Measurements from ENCODE around the gene STRBP.

Gene STRBP

DNA sequence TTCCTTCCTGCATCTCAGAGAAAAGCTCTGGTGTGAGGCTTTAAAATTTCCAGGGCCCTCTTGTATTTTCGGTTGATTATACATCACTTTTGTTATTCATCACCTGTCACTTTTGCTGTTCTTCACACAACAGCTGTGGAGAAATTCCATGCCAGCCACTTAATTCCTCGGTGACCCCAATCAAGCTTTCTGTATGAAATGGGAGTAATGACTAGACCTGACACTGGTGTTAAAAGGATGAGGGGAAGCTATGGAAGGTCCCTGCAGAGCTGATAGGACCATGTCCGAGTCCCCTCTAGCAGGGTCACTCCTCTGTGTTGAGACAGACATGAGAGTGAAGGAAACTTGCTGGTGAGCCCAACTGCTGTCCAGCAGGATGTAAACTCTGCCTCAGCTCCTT lies 175.2 kb downstream of the STRBP start:
- no peak for DNase-seq

DNA sequence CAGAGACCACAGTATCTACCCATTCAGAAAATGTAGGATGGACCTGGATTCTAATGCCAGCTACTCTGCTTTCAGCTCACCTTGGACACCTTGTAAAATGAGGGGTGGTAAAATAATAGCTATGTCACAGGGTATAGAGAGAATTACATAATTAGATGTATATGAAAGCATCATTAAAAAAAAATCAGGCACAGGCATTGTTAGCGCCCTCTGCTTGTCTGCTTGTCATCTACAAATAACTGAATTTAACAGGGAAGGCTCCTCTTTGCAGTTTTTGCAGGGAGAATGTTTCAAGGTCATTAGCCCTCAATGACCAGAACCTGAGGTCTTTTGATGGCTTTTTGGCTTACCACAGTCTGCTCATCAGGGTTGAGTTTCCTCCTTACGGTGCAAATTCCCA lies 176.9 kb downstream of the STRBP start:
- no peak for DNase-seq

DNA sequence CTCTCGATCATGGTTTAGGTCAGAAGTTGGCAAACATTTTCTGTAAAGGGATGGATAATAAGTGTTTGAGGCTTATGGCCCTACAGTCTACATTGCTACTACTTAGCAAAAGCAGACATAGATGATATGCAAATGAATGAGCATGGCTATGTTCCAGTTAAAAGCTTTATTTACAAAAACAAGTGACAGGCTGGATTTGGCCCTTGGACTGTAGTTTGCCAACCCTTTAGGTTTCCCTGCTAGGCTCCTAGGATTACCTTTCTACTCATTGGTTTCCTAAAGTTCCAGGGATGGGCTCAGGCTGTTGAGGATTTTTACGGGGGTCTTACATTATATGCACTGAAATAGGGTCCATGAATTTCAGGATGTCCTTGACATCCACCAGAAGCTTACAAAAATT lies 177.4 kb downstream of the STRBP start:
- no peak for DNase-seq

DNA sequence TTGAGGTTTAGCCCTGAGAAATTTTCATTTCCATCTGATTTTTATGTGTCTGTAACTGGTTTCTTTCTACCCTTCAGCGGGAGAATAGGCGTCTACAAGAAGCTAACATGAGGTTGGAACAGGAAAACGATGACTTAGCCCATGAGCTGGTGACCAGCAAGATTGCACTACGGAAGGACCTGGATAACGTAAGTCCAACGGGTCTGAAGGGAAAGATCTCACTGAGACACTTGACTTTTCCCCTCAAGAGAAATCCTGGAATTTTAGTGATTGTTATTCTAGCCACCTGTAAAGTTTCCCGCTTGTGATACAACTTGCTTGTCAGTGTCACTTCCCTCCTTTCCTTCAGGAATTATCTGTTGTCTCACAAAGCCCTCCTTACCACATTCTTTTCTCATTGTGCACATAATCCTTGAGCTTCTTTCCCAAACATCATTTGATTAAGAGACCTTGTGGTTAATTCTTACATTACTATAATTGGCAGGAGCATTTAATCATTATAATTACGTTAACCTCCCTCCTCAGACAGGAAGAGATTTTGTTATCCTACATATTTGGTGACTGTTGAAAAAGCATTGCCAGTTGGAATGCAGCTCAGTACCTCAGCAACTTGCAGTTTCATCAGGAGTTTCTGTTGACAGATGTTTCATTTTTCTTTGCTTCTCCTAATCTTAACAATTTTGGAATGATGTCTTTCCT lies 178.0 kb downstream of the STRBP start:
- no peak for DNase-seq

DNA sequence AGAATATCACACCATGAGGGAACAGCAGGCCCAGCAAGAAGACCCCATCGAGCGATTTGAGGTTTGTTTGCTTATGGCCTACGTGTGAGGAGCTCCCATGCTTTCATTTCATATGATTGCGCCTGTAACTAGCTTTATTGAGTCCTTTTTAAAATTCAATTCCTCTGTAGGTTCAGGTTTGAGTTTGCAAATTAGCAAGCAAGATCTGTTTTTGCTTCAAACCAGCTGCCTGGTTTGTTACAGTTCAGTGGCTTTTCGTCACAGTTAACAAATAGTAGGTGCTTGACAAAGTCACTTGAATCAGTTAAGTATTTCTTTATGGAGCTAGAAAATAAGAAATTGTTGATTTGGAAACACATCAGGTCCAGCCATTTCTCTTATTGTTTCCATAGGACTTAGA lies 178.6 kb downstream of the STRBP start:
- DNase-seq, result no peak

DNA sequence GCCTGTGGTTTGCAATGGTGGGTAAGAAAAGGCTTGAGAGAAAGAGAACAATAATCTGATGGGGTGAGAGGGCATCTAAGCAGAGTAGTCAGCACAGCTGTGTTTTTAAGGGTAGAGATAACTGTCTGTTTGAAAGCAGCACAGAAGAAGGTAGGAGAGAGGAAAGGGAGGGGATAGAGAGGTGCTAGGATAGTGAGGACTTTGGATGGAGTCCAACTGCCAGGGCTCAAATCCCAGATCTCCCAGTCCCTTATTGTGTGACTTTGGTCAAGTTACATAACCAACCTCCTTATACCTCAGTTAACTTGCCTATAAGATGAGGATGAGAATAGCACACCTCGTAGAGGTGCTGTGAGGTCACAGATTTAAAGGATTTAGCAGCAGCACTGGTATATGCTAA lies 179.3 kb downstream of the STRBP start:
- no peak for DNase-seq

DNA sequence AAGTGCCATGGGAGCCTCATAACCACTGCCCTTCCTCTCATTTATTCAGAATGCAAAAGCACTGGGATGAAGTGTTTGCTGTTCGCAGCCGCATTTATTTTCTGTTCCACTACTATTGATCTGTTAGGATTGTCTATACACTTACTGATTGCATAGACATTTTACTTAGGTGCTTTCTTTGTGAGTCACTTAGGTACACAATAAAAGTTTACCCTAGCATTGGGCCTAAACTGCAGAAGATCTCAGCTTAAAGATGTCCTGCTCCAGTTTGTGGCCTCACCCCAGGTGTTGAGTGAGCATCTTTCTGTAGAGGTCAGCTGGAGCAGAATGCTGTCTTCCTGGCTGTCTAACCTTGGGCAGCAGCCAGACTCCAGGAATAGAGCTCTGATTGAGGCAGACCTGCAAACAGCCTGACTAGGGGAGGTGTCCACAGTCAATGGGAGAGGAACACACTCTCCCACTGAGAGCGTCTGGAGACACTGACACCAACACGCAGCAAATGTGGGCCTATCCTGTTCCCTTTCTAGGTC lies 181.0 kb downstream of the STRBP start:
- no peak for DNase-seq

DNA sequence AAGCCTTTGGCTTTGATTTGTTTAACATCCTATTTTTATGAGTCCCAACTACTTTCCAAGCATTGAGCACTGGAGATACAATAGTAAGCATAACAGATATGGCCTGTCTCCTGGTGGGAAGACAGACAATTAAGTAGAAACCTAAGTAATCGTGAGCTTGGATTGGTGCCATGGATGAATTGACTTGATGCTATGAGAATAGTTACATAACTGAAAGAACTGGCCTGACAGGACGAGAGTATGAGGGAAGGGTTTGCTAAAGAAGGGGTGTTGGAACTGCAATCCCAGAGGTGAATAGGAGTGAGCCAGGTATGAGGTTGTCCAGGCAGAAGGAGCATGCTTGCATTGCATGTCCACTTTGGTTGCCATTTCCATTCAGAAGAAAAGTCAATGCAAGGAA lies 182.5 kb downstream of the STRBP start:
- no peak for DNase-seq

DNA sequence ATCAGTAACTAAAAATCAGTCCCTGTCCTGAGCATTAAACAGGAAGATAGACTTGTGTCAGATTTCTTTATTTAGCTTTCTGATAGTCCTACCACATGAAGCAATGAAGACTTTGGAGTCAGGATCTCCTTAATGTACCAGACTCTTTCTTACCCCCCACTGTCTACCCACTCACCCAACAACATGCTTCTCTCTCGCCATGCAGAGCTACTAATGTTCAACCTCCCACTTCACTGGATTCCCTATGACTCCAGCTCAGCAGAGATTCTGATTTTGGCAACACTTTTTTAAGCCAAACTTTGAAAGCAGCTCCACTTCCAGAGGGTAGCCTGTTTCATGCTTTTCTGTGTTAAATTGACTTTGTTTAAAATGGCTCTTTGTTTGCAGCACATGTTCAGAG lies 184.1 kb downstream of the STRBP start:
- no peak for DNase-seq

DNA sequence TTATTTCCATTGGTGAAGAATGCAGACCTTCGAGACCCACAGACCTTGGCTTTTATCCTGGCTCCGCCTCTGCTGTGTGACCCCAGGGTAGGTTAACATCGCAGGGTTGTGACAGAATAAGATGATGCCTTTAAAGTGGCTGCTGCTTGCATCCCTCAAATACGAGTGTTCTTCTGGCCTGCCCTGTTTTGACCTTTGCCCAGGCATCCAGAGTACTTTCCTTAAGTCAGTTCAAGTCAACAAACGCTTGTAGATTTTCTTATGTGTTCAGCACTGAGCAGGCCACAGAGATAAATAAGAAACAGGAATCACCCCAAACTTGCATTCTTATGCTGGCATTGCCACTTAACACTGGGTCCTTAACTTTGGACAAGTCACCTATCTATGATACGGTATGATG lies 184.7 kb downstream of the STRBP start:
- DNase-seq, result no peak

DNA sequence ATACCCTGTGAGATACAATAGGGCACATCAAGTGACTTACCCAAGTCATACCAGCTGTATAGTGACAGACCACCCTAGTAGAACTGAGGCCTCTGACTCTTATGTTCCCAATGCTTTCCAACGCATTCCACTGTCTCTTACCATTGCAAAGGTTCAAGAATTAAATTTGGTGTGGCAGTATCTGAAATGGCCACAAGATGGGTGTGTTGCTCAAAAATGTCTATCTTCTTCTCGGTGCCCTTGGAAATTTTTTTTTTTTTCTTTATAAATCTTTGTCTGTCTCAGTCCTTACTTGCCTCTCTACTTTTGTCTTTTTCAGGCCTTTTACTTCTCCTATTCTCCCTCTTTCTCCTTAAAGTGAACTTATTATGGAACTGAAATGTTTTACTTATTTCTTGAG lies 186.6 kb downstream of the STRBP start:
- DNase-seq, result peak; percentile 15 to 32 (median 32)

DNA sequence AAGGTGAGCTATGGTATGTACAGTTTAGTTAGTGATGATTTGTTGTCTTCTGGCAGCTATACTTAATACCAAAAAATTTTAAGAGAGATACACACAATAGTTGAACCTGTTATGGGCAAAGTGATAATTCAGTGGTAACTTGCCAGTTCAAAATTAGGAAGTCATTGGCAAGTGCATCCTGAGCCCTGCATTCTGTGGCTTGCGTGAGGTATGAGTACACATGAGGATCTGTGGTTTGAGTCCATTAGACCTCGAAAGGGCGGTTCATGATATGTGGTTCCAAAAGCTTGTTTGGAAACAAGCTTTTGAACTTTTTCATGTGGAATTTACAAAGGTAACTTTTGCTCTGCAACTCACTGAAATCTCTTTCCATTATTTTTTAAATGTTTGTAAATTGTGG lies 187.9 kb downstream of the STRBP start:
- no peak for DNase-seq

DNA sequence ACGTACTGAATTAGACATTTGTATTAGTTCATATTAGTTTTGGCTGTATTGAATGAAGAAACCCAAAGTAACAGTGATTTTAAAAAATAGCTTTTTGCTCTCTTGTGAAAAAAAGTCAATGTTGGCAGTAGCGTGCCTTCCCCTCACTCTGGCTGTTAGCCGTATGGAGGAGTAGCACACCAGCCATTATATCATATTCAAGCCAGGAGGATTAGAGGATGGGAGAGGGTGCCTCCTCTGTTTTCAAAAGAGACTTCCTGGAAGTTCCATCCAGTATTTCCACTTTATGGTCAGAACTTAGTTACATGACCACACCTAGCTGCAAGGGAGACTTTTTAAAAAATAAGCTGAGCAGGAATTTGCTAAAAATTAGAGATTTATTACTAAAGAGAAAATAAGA lies 193.8 kb downstream of the STRBP start:
- DNase-seq, result no peak

DNA sequence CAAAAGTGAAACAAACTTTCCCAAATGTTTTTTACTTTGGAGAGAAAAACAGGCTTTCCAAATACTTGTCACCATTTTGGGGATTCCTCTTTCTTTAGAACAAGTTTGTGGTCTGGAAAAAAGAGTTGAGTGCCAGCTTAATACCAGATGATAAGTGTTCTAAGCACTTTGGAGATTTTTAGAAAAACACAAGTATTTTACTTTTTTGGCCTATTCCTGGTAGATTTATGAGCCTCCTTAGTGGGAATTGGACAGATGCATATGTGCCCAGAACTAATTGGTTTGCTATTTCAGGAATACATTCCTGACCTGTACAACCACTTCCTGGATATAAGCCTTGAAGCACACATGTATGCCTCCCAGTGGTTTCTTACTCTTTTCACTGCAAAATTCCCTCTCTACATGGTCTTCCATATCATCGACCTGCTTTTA lies 194.4 kb downstream of the STRBP start:
- DNase-seq, result no peak

DNA sequence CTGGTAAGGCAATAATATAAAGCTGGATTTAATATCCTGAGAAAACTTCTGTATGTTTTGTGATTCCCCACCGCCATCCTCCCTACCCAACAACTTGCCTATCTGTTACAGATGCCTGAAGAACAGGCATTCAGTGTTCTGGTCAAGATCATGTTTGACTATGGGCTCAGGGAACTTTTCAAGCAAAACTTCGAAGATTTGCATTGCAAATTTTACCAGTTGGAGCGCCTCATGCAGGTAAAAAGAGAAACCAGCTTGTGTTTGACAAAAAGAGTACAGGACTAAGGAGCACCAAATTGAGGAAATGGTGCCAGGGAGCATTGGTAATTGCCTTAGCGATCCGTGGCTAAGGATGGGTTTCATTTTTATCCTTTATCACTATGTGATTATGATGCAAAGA lies 194.9 kb downstream of the STRBP start:
- no peak for DNase-seq

DNA sequence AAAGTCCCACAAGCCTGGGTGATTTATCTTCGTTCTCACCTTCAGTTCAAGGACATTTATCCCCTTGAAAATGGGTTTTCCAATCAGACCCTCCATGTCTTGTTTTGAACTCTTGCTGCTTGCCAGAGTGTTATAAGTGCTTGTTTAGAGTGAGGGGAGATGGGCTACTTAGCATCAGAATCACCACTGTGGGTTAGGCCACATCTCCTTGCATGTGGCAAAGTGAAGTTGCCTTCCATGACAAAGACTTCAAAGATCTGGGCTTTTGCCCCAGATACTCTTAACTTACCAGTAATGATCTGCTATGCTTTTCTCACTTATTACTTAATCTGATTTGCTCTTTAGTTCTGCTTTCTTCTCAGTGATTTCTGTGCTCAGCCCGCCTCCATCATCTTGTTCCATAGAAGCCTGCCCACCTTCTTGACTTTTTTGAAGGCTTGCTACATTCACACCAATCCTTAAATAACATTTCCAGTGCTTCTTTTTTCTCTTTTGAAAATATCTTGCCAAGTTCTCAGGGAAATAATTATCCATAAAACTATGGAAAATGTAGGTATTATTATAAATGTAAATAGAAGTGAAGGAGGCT lies 195.9 kb downstream of the STRBP start:
- peak in 3 of 4 experiments; percentile 5 to 9 (median 7) for DNase-seq
